ENCODE data around the gene MED25. TPM values are rescaled to one million over a fixed set of nuclear protein-coding genes. Genes with fewer than 3 reads are reported as not detected.

The MED25 gene
- total RNA-seq, 1 experiment from 2014 or later, result 93.0 TPM

- no TSS peak for BruUV-seq (replicated peaks)
- DNase-seq (ENCODE audit: low spot score), result no peak
- Histone ChIP-seq H3K27me3 (replicated peaks; ENCODE audit: insufficient read depth, low read depth, low read length, poor library complexity) (no peaks in the 10 kb centered on the region), H3K36me3 (ENCODE audit: insufficient read depth, low read length, poor library complexity, severe bottlenecking) (peaks cover 39% of the 10 kb centered on the region), H3K9me3 (ENCODE audit: low read depth, low read length, poor library complexity, severe bottlenecking) (no peaks in the 10 kb centered on the region), H3K4me1 (ENCODE audit: insufficient read depth, low read length, poor library complexity, severe bottlenecking) (no peaks in the 10 kb centered on the region), H3K4me3 (ENCODE audit: low read depth, low read length, poor library complexity, severe bottlenecking) (no peak overlapping the region), H3K27ac (ENCODE audit: low read depth, low read length, poor library complexity, severe bottlenecking) (no peak overlapping the region)
- no peak for TF ChIP-seq EZH2 (IDR thresholded peaks at IDR 0.05; ENCODE audit: borderline replicate concordance, low read depth, low read length, poor library complexity, severe bottlenecking)
- no peak for TF ChIP-seq CTCF (conservative IDR thresholded peaks at IDR 0.05; ENCODE audit: low read depth, low read length)
- ChIA-PET POLR2A (ENCODE audit: low non-redundant PET) (no interaction called here), CTCF (no interaction called here)
- intact Hi-C loops (cut with micrococcal nuclease; ENCODE audit: unreplicated experiment), result no loop called here
Observed at GRCh38 chr19:49827034-49827433, 8.9 kb downstream of the MED25 start.

DNA sequence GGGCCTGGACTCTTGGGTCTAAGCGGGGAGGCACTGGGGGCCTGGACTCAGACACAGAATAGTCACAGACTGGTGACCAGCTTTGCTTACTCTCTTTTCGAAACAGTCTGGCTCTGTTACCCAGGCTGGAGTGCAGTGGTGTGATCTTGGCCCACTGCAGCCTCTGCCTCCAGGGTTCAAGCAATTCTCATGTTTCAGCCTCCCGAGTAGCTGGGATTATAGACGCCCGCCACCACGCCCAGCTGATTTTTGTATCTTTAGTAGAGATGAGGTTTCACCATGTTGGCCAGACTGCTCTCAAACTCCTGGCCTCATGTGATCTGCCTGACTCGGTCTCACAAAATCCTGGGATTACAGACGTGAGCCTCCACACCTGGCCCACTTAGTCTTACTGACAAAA, 11.1 kb downstream of the MED25 start:
- H3K27me3 ChIP-seq (replicated peaks; ENCODE audit: insufficient read depth, low read depth, low read length, poor library complexity), result no peaks in the 10 kb centered on the region
- BruUV-seq (replicated peaks), result no TSS peak
- ChIA-PET POLR2A (ENCODE audit: low non-redundant PET) (no interaction called here), CTCF (no interaction called here)
- TF ChIP-seq CTCF (conservative IDR thresholded peaks at IDR 0.05; ENCODE audit: low read depth, low read length) (no peak), EZH2 (IDR thresholded peaks at IDR 0.05; ENCODE audit: borderline replicate concordance, low read depth, low read length, poor library complexity, severe bottlenecking) (no peak)
- peaks cover 42% of the 10 kb centered on the region for H3K36me3 ChIP-seq (ENCODE audit: insufficient read depth, low read length, poor library complexity, severe bottlenecking)
- no peak overlapping the region for H3K4me3 ChIP-seq (ENCODE audit: low read depth, low read length, poor library complexity, severe bottlenecking)
- no peak for DNase-seq (ENCODE audit: low spot score)
- H3K27ac ChIP-seq (ENCODE audit: low read depth, low read length, poor library complexity, severe bottlenecking), result no peak overlapping the region
- H3K4me1 ChIP-seq (ENCODE audit: insufficient read depth, low read length, poor library complexity, severe bottlenecking), result no peaks in the 10 kb centered on the region
- intact Hi-C loops (cut with micrococcal nuclease; ENCODE audit: unreplicated experiment), result no loop called here
- no peaks in the 10 kb centered on the region for H3K9me3 ChIP-seq (ENCODE audit: low read depth, low read length, poor library complexity, severe bottlenecking)

DNA sequence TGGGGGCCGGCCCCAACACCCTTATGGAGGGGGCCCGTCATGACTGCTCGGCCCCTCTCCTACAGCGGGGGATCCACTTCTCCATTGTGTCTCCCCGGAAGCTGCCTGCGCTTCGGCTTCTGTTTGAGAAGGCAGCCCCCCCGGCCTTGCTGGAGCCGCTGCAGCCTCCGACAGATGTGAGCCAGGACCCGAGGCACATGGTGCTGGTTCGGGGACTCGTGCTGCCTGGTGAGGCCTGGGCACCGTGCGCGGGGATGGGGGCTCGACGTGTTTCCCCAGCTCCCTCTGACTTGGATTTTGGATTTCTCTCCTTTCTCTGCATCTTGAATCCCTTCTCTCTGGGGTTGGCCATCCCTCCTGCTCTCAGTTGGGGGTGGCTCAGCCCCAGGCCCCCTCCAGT, 11.6 kb downstream of the MED25 start:
- Histone ChIP-seq H3K27me3 (replicated peaks; ENCODE audit: insufficient read depth, low read depth, low read length, poor library complexity) (no peaks in the 10 kb centered on the region), H3K9me3 (ENCODE audit: low read depth, low read length, poor library complexity, severe bottlenecking) (no peaks in the 10 kb centered on the region), H3K36me3 (ENCODE audit: insufficient read depth, low read length, poor library complexity, severe bottlenecking) (peaks cover 44% of the 10 kb centered on the region), H3K27ac (ENCODE audit: low read depth, low read length, poor library complexity, severe bottlenecking) (no peak overlapping the region), H3K4me1 (ENCODE audit: insufficient read depth, low read length, poor library complexity, severe bottlenecking) (no peaks in the 10 kb centered on the region), H3K4me3 (ENCODE audit: low read depth, low read length, poor library complexity, severe bottlenecking) (no peak overlapping the region)
- no TSS peak for BruUV-seq (replicated peaks)
- ChIA-PET POLR2A (ENCODE audit: low non-redundant PET) (no interaction called here), CTCF (no interaction called here)
- DNase-seq (ENCODE audit: low spot score), result no peak
- intact Hi-C loops (cut with micrococcal nuclease; ENCODE audit: unreplicated experiment), result no loop called here
- TF ChIP-seq EZH2 (IDR thresholded peaks at IDR 0.05; ENCODE audit: borderline replicate concordance, low read depth, low read length, poor library complexity, severe bottlenecking), result no peak

- H3K36me3 ChIP-seq (ENCODE audit: insufficient read depth, low read length, poor library complexity, severe bottlenecking), result peaks cover 52% of the 10 kb centered on the region
- TF ChIP-seq CTCF (conservative IDR thresholded peaks at IDR 0.05; ENCODE audit: low read depth, low read length) (no peak), EZH2 (IDR thresholded peaks at IDR 0.05; ENCODE audit: borderline replicate concordance, low read depth, low read length, poor library complexity, severe bottlenecking) (no peak)
- H3K4me3 ChIP-seq (ENCODE audit: low read depth, low read length, poor library complexity, severe bottlenecking), result no peak overlapping the region
- intact Hi-C loops (cut with micrococcal nuclease; ENCODE audit: unreplicated experiment), result no loop called here
- DNase-seq (ENCODE audit: low spot score), result no peak
- H3K4me1 ChIP-seq (ENCODE audit: insufficient read depth, low read length, poor library complexity, severe bottlenecking), result no peaks in the 10 kb centered on the region
- no peaks in the 10 kb centered on the region for H3K9me3 ChIP-seq (ENCODE audit: low read depth, low read length, poor library complexity, severe bottlenecking)
- BruUV-seq (replicated peaks), result no TSS peak
- ChIA-PET CTCF (no interaction called here), POLR2A (ENCODE audit: low non-redundant PET) (no interaction called here)
- no peaks in the 10 kb centered on the region for H3K27me3 ChIP-seq (replicated peaks; ENCODE audit: insufficient read depth, low read depth, low read length, poor library complexity)
- no peak overlapping the region for H3K27ac ChIP-seq (ENCODE audit: low read depth, low read length, poor library complexity, severe bottlenecking)
Observed at GRCh38 chr19:49830766-49831165, 12.7 kb downstream of the MED25 start.
